Measurements from ENCODE around the gene TUBGCP2.

GRCh38 chr10:133299738-133300137 lies 8.9 kb downstream of the TUBGCP2 start:
- TF ChIP-seq POLR2AphosphoS5 (IDR thresholded peaks at IDR 0.05; ENCODE audit: borderline replicate concordance, low read depth, low read length) (no peak), EZH2 (IDR thresholded peaks at IDR 0.05) (no peak), FOXP2 (optimal IDR thresholded peaks at IDR 0.05; ENCODE audit: control extremely low read depth, extremely low read length, insufficient read depth) (no peak)

Data from SK-N-MC (cell line).